GM10847 (cell line): ENCODE data around the gene EPB41L4B.

Experiments used
- POLR2A ChIP-seq: IDR thresholded peaks from 2 replicates; pipeline ENCODE4 v1.6.1; 2011; ENCODE audit not compliant: insufficient read length; ENCODE audit errors: extremely low read depth

EPB41L4B gene

DNA sequence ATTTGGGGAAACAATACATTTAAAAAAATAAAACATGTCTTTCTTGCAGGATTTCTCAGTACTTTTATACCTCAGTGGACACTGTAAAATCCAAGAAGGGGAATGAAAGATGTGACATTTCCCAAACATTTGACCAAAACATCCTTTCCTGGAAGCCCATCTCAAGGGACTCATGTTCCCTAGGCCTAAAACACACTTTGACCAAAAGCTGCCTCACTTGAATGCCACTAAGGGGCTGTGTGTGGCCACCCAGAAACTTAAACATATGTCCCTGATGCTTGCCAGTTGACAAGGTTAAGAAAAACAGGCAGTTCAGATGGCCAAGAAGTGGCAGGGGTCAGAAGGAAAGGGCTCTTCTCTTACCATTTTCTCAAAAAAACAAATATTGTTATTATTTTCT is 73.6 kb downstream of the EPB41L4B start:
- no peak for TF ChIP-seq POLR2A

DNA sequence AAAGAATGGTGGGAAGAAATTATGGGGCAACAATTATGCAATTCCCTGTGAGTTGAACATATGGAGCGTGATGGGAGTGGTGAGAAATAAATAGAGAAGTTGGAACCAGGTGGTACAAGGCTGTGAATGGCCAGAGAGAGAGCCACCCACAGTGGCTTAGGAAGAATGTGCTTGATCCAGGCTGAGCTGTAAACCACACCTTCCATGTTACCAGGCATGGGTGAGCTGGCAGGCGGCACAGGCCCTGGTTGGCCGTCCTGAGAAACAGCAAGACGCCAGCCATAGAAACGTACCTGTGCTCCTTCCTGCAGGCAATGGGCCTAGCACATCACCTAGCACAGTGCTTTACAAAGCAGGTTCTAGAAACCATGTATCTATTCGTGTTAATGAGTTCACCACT is 74.3 kb downstream of the EPB41L4B start:
- TF ChIP-seq POLR2A, result no peak

DNA sequence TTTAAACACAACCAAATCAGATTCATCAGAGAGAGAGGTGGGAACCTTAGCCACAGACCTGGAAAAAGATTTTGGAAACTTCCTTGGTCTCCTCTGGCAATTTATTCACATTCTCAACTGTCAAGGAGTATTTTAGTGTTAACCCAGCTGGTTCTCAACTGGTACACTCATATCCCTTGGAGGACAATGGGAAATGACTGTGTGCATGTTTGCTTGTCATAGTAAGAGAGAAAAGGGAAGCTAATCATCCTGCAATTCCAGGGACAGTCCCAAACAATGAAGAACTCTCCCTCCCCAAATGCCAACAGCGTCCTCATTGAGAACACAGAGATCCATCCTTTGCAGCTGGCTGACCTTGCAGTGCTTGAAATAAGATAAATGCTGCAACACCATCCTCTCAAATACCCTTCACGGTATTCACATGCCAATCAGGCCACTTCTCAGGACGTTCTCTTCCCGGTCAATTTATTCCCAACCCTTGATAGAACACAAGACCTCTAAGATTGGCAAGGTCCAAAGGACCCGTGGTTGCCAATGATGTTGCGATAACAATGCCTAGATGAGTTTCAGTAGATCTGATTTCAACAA is 75.5 kb downstream of the EPB41L4B start:
- TF ChIP-seq POLR2A, result no peak

GRCh38 chr9:109244179-109245132 is 76.4 kb downstream of the EPB41L4B start:
- TF ChIP-seq POLR2A, result no peak

GRCh38 chr9:109242741-109243140 is 78.1 kb downstream of the EPB41L4B start:
- no peak for TF ChIP-seq POLR2A

DNA sequence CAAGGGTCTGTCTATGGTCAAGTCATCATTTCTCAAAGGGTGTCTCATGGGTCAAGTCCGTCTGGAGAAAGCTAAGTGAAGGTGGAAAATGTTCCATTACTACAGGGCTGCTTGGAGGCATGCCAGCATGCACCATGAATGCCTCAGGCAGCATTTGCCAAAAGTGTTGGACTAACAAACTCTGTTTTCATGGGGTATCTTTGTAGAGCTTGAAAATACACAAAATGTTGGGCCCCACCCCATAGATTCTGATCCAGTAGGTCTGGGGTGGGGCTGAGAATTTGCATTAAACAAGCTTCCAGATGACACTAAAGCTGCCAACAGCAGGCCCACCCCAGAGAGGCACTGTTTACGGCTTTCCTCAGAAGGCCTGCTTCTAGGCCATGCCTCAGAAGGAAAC is 78.8 kb downstream of the EPB41L4B start:
- no peak for TF ChIP-seq POLR2A

GRCh38 chr9:109241207-109241606 is 79.7 kb downstream of the EPB41L4B start:
- TF ChIP-seq POLR2A, result no peak

GRCh38 chr9:109239240-109239639 is 81.6 kb downstream of the EPB41L4B start:
- no peak for TF ChIP-seq POLR2A

- no peak for TF ChIP-seq POLR2A
Observed at GRCh38 chr9:109238655-109239054, 82.2 kb downstream of the EPB41L4B start.

- no peak for TF ChIP-seq POLR2A
Observed at GRCh38 chr9:109238125-109238524, 82.7 kb downstream of the EPB41L4B start.

DNA sequence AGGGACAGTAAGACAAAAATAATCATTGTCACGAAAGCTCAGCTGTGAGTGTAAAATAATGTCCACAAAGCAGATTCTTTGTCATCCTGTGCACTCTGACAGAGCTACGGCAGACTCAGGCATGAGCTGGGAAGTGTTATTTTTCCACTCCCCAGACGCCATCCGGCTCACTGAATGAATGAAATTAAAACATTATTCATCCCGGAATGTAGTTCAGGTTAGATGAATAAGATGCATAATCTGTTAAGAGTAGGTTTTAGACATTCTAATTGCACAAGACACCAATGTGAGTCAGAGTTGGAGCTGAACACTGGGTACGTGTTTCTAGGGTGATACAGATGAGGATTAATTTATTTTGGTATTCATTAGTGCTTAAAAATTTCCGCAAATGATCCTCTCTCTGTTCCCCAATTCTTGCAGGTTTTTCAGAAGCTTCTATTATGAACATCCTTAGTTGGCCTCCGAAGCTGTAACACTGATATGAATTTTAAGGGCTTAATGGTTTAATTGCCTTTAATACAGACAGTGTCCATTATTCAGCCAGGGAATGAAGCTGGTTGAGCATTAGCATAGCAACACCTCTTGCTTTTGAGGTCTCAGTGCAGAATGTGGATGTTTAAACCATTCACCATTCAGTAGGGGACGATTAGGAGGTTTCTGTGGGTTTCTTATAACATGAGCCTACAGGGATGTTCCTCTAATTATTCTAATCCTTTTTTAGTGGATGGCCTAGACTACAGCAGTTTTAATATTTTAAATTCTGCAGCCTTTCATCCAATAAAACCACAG is 88.2 kb downstream of the EPB41L4B start:
- TF ChIP-seq POLR2A, result no peak

DNA sequence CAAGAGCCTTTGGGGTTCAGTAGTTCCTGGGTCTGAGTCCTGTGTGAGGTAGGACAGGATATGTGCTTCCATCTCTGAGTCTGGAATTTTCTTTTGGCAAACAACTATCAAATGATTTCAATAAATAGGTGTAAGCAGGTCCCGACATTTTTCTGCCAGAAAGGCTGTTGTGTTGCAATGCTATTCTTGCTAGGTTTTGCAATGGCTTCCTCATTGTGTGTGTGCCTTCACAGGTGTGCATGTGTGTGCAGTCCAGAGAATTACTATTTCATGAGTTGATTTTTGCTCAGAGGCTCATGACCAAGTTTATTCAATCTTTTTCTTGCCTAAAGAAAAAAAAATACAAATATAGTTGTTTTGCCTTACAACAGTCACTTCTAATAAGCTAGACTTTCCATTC is 89.3 kb downstream of the EPB41L4B start:
- no peak for TF ChIP-seq POLR2A

GRCh38 chr9:109230277-109230676 is 90.6 kb downstream of the EPB41L4B start:
- TF ChIP-seq POLR2A, result no peak

GRCh38 chr9:109229682-109230081 is 91.2 kb downstream of the EPB41L4B start:
- TF ChIP-seq POLR2A, result no peak

DNA sequence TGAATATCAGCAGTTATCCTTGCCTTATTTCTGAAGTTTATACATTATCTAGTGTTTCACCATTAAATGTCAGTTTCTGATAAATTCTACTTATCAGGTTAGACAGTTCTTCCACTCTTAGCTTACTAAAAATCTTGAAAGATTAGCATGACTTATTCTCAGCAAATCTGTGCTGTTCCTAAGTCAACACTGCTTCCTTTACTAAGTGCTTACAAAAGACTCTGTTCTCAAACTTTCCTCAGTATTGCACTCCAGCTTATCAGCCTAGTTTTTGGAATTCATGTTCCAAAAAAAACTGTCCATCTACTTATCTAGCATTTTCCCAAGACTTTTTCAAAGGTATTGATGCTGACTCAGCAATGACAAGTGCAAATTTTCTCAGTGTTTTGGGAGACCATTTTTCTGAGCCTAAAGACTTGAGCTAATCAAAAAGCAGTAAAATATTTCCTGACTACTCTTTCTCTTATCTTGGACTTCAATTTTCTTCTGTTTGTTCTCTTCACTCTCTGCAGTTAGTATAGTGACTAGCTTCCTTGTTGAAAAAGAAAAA is 92.7 kb downstream of the EPB41L4B start:
- no peak for TF ChIP-seq POLR2A
